Measurements from ENCODE around the gene EEF1G.
"Not testable (repeated sequence)": the region's sequence is repeated elsewhere in the genome, so short reads cannot be mapped to it uniquely, and the experiment has no call there.

Gene EEF1G

GRCh38 chr11:62573592-62574362 lies at the start of gene EEF1G:
Gene EEF1G (minus strand): TSS chr11:62573891. CDS start chr11:62573842, 49 bp downstream.
- DNase-seq (ENCODE audit: low read depth): peak; percentile 100

DNA sequence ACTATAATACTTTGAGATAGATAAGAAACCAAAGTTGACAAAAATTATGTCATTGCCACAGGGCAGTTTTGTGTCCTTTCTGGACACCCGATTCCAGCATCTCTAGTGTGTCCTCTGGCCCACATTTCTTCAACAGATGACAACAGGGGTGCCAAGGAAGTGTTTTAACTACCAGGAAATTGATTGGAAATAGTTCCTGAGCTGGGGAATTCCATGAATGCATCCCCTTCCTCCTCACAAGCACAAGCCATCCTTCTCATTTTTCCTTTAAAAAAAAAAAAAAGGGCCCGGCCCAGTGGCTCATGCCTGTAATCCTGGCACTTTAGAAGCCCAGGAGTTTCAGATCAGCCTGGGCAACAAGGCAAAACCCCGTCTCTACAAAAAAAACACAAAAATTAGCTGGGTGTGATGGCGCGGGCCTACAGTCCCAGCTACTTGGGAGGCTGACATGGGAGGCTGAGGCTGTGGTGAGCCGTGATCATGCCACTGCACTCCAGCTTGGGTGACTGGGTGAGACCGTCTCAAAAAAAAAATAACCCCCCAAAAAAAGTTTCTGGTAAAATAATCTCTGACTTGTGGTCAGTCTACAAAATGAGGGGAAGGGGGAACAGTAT lies 48.9 kb upstream of the EEF1G start:
- DNase-seq (ENCODE audit: low read depth): no peak

GRCh38 chr11:62621567-62622470 lies 48.1 kb upstream of the EEF1G start, which contains the start of gene B3GAT3:
Gene B3GAT3 (minus strand): TSS chr11:62621986. CDS start chr11:62621947, 39 bp downstream.
- DNase-seq (ENCODE audit: low read depth): peak; percentile 99

GRCh38 chr11:62621027-62621566 lies 47.4 kb upstream of the EEF1G start:
- DNase-seq (ENCODE audit: low read depth): no peak

DNA sequence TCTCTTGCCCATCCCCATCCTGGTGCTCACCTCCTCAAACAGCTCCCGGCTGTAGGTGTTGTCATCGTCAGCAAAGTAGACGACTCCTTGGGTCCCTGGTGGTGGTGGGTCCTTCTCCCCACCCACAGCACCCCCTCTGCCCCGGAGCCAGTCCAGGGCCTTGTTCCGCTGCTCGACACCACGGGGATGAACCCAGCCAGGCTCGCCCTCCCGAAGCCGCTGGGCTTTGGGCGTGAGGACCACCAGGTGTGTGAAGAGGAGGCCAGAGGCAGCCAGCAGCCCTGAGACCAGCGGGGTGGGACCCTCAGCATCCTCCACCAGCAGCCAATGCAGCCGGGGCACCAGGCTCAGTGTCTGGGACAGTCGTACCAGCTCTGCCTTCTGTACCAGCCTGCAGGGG lies 43.3 kb upstream of the EEF1G start:
- DNase-seq (ENCODE audit: low read depth): not testable (repeated sequence)

DNA sequence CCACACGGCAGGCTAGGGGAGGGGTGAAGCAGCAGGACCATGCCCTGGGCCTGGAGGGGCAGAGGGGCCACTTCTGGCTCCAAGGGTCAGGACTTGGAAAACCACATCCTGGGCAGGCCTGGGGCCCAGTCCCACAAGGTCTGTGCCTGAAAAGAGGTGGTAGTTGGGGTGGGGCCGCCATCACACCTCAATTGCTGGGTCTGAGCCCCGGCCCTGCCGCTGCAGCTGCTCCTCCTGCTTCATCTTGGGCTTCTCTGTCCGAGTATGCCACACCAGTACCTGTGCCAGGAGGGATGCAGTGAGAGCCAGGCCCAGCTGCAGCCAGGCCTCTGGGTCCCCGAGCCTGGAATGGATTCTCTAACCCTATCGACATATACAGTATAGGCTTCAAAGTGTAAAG lies 41.8 kb upstream of the EEF1G start:
- DNase-seq (ENCODE audit: low read depth): no peak

DNA sequence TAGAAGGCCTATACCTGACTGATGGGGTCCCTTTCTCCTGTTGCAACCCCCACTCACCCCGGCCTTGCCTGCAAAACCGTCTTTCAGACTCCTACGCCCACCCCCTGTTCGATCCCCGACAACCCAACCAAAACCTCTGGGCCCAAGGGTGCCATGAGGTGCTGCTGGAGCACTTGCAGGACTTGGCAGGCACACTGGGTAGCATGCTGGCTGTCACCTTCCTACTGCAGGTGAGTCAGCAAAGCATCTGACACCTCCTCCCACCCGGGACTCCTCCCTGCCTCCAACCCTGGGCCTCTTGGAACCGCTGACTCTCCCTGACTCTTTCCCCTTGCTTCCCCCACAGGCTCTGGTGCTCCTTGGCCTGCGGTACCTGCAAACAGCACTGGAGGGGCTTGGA lies 40.6 kb upstream of the EEF1G start:
- no peak for DNase-seq (ENCODE audit: low read depth)

- no peak for DNase-seq (ENCODE audit: low read depth)
Measured at GRCh38 chr11:62613291-62613778, 39.6 kb upstream of the EEF1G start.

GRCh38 chr11:62612366-62613290 lies 38.9 kb upstream of the EEF1G start, which contains the start of the genes EML3 and ROM1:
Gene EML3 (minus strand): TSS chr11:62612775. CDS start chr11:62612457, 318 bp downstream.
Gene ROM1 (plus strand): TSS chr11:62613257. CDS start chr11:62613282, 25 bp downstream.
- peak; percentile 90 for DNase-seq (ENCODE audit: low read depth)

DNA sequence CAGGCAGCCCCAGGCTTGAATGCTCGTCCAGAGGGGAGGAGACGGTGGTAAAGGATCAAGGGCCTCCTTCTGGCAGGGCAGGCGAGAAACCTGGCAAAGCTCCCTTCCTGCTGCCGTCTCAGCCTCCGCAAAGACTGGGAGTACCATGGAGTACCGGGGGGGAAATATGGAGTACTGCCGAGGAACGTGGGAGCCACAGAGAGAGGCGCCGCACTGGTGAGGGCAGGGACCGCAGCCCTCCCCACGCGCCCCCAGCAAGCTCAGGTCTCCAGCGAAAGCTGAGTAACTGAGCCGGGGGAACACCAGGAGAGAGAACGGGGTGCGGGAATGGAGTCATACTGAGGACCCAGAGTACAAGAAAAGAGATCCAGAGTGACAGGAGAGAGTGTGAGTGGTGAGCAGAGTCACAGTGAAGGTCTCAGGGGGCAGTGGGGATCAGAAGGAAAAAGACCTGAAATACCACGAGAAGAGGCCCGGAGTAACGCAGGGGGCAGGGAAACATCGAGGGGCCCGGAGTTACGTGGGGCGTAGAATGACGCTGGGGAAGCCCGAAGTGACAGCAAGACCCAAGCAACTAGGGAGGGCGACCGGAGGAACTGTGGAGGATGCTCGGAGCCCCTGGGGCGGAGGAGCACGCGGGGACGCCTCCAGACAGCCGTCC lies 38.1 kb upstream of the EEF1G start:
- peak; percentile 77 for DNase-seq (ENCODE audit: low read depth)

GRCh38 chr11:62610814-62611704 lies 37.4 kb upstream of the EEF1G start:
- DNase-seq (ENCODE audit: low read depth): no peak

DNA sequence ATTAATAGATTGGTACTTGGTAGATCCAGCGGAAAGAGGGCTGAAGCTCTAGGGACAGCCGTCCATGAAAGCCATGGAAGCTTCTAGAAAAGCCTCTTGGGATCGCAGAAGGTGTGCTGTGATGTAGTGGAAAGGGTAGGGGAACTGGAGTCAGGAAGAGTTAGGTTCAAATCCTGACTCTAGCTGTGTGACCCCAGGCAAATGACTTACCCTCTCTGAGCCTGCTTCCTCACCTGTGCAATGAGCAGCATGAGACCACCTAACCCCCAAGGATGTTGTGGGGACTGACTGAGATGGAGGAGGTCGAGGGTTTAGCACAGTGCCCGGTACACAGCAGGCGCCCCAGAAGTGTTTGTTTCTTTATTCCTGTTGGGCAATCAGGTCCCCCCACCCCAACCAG lies 36.7 kb upstream of the EEF1G start:
- no peak for DNase-seq (ENCODE audit: low read depth)

GRCh38 chr11:62608776-62609175 lies 35.1 kb upstream of the EEF1G start:
- no peak for DNase-seq (ENCODE audit: low read depth)

DNA sequence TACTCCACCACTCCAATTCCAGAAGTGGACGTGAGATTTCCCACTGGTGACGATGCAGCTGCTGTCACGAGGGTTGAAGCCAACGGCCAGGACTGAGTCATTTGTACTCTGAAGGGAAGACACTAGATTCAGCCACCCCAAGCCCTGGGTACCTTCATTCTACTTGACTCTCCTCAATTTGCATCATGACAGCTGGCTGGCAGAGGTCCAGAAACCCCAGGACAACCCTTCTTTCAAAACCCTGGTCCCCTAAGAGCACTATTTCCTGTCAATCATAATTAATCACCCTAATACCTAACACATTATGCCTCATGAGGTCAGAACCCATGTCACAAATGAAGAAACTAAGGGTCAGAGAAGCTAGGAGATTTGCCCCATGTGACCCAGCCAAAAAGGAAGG lies 34.0 kb upstream of the EEF1G start:
- no peak for DNase-seq (ENCODE audit: low read depth)

GRCh38 chr11:62605902-62606301 lies 32.2 kb upstream of the EEF1G start:
- no peak for DNase-seq (ENCODE audit: low read depth)

- no peak for DNase-seq (ENCODE audit: low read depth)
Measured at GRCh38 chr11:62605467-62605866, 31.8 kb upstream of the EEF1G start.

DNA sequence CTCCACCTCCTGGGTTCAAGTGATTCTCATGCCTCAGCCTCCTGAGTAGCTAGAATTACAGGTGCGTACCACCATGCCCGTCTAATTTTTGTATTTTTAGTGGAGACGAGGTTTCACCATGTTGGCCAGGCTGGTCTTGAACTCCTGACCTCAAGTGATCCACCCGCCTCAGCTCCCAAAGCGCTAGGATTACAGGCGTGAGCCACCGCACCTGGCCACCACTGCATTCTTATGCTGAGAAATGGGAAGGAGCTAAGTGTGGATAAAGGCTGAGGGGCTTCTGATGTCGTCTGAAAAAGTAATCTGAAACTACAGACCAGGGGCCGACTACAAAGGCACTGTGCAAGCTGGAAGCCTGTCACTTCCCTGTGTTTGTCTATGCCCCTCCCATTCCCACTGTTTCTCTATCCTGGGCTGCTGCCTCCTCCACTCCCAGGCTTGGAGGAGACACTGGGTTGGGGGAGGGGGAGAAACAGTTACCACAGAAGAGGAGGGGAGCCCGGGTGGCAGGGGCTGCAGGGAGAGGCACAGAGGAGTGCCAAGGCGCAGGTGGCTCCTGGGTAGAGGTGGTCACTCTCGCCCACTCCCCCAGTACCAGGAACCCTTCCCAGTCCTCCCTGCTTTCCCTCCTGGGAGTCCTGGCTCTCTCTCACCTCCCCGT lies 30.9 kb upstream of the EEF1G start:
- DNase-seq (ENCODE audit: low read depth): no peak

GRCh38 chr11:62603776-62604299 lies 30.1 kb upstream of the EEF1G start:
- no peak for DNase-seq (ENCODE audit: low read depth)
